ENCODE measurements around the gene ENTHD1. TPM values are rescaled to one million over a fixed set of nuclear protein-coding genes. Genes with fewer than 3 reads are reported as not detected.

ENTHD1 gene
- total and polyA plus RNA-seq, 2 of the 8 experiments (the other 6 are each of a cell fraction or from before 2014, with no cell fraction given): not detected

GRCh38 chr22:39880722-39881121, 12.8 kb downstream of the ENTHD1 start:
- Histone ChIP-seq H2BK120ac (replicated peaks; ENCODE audit: low read depth, low read length) (no peak overlapping the region), H4K20me1 (replicated peaks in 1 of 2; ENCODE audit: control insufficient read depth in 1 of 2, insufficient read depth in 2 of 2, low read length in 2 of 2) (no peaks in the 10 kb centered on the region), H3K36me3 (ENCODE audit: control insufficient read depth in 2 of 4, insufficient read depth in 4 of 4, low read length in 3 of 4) (no peaks in the 10 kb centered on the region), H4K91ac (replicated peaks; ENCODE audit: insufficient read length, low read length) (no peak overlapping the region), H3K23ac (ENCODE audit: insufficient read length) (no peak overlapping the region), H3K23me2 (ENCODE audit: low read depth, low read length) (no peaks in the 10 kb centered on the region), H4K5ac (ENCODE audit: insufficient read length, low read depth, low read length) (no peak overlapping the region), H2AFZ (ENCODE audit: low read length) (no peak overlapping the region), H3K4ac (replicated peaks; ENCODE audit: insufficient read length, low read depth, low read length) (no peak overlapping the region), H3K79me2 (ENCODE audit: control insufficient read depth in 1 of 2, insufficient read depth in 2 of 2, low read length in 2 of 2) (no peaks in the 10 kb centered on the region), H3K27ac (ENCODE audit: low read depth, low read length) (no peak overlapping the region), H3K4me2 (ENCODE audit: insufficient read depth in 1 of 2, low read depth in 2 of 2, low read length in 2 of 2) (no peak overlapping the region), H3K9ac (replicated peaks in 1 of 4; ENCODE audit: extremely low read depth in 1 of 4, low read depth in 3 of 4, low read length in 3 of 4) (no peak overlapping the region), H3K4me3 (ENCODE audit: extremely low read depth in 1 of 4, insufficient read depth in 2 of 4, low read depth in 3 of 4, low read length in 4 of 4) (no peak overlapping the region), H3K18ac (ENCODE audit: extremely low read depth, low read length) (no peak overlapping the region), H2BK15ac (ENCODE audit: low read length) (no peak overlapping the region), H2BK5ac (ENCODE audit: low read depth, low read length) (no peak overlapping the region), H2AK5ac (ENCODE audit: low read depth, low read length) (no peak overlapping the region), H3K27me3 (replicated peaks in 1 of 4; ENCODE audit: control insufficient read depth in 3 of 4, extremely low read depth in 1 of 4, insufficient read depth in 3 of 4, low read length in 3 of 4) (no peaks in the 10 kb centered on the region), H2BK20ac (ENCODE audit: low read length) (no peak overlapping the region), H2BK12ac (ENCODE audit: low read depth, low read length) (no peak overlapping the region), H3K56ac (replicated peaks; ENCODE audit: insufficient read length, low read depth, low read length) (no peak overlapping the region), H3K9me3 (ENCODE audit: insufficient read depth in 2 of 2, low read depth in 1 of 2, low read length in 1 of 2) (no peaks in the 10 kb centered on the region), H4K8ac (ENCODE audit: extremely low read depth, insufficient read depth, low read length) (no peak overlapping the region), H3K14ac (ENCODE audit: insufficient read length) (no peak overlapping the region), H3K79me1 (ENCODE audit: low read depth, low read length) (no peaks in the 10 kb centered on the region), H3K4me1 (replicated peaks in 1 of 4; ENCODE audit: control insufficient read depth in 3 of 4, insufficient read depth in 4 of 4, low read length in 3 of 4) (no peaks in the 10 kb centered on the region)
- DNase-seq (ENCODE audit: low read depth in 1 of 2, low spot score in 2 of 2) (no peak), FAIRE-seq (no peak)
- ChIA-PET POLR2A (ENCODE audit: partially characterized antibody) (no interaction called here), CTCF (ENCODE audit: partially characterized antibody) (interaction anchor here (1.3 kb wide), 1 partner anchor 144 kb away, joined by 3 read pairs; no protein-coding TSS in a partner anchor)
- TF ChIP-seq HDAC6 (IDR thresholded peaks at IDR 0.05; ENCODE audit: low read depth, low read length): no peak
- TF ChIP-seq JUND (IDR thresholded peaks at IDR 0.05; ENCODE audit: low read length): no peak
- TF ChIP-seq RAD21 (IDR thresholded peaks at IDR 0.05 in 1 of 2, conservative IDR thresholded peaks at IDR 0.05 in 1 of 2; ENCODE audit: low read depth in 2 of 2, low read length in 2 of 2): no peak
- no peak for TF ChIP-seq TCF12 (IDR thresholded peaks at IDR 0.05; ENCODE audit: low read depth, low read length)
- TF ChIP-seq SUZ12 (IDR thresholded peaks at IDR 0.05; ENCODE audit: low read length): no peak
- TF ChIP-seq SIRT6 (IDR thresholded peaks at IDR 0.05; ENCODE audit: low read length): no peak
- TF ChIP-seq JUN (IDR thresholded peaks at IDR 0.05; ENCODE audit: low read depth, low read length): no peak

Data from H1 (cell line).